Immature natural killer cell (primary cell): ENCODE results near the gene DENND11. TPM values are rescaled to one million over a fixed set of nuclear protein-coding genes. Genes with fewer than 3 reads are reported as not detected.
A peak's percentile ranks its signal among the peaks of the same experiment; 100 is the strongest.

Experiments used
- DNase-seq, 3 donors: peaks; one replicate each; pipeline ENCODE4 v3.0.0; 2022; ENCODE audit warnings: mixed read lengths in 1 of 3
- H3K27ac Mint-ChIP-seq, 6 donors: one replicate each; pipeline ENCODE4 v1.8.0; 2020; ENCODE audit warnings: mixed read lengths in 6 of 6, mild to moderate bottlenecking in 5 of 6, inconsistent platforms in 4 of 6, moderate library complexity in 3 of 6
- H3K27me3 Mint-ChIP-seq, 3 donors: one replicate each; pipeline ENCODE4 v1.8.0; 2020 to 2021; ENCODE audit warnings: low read depth in 3 of 3, mild to moderate bottlenecking in 3 of 3, mixed read lengths in 3 of 3, moderate library complexity in 3 of 3, inconsistent platforms in 1 of 3
- H3K36me3 Mint-ChIP-seq, 3 donors: one replicate each; pipeline ENCODE4 v1.8.0; 2020; ENCODE audit warnings: mixed read lengths in 3 of 3, inconsistent platforms in 2 of 3, mild to moderate bottlenecking in 2 of 3
- H3K4me1 Mint-ChIP-seq, 2 donors: one replicate each; pipeline ENCODE4 v1.8.0; 2020; ENCODE audit warnings: inconsistent platforms in 2 of 2, mild to moderate bottlenecking in 2 of 2, mixed read lengths in 2 of 2, moderate library complexity in 1 of 2
- H3K4me3 Mint-ChIP-seq, 5 donors: one replicate each; pipeline ENCODE4 v1.8.0; 2020; ENCODE audit warnings: mild to moderate bottlenecking in 5 of 5, mixed read lengths in 5 of 5, inconsistent platforms in 3 of 5, moderate library complexity in 3 of 5
- H3K9me3 Mint-ChIP-seq, 6 donors: one replicate each; pipeline ENCODE4 v1.8.0; 2020; ENCODE audit warnings: mild to moderate bottlenecking in 6 of 6, mixed read lengths in 6 of 6, inconsistent platforms in 4 of 6, moderate library complexity in 3 of 6
- polyA plus RNA-seq, 3 donors: library from polyadenylated mRNA; unstranded; fragments of 300-500 nt; fragmentation: Illumina TruSeq; gene quantifications; one replicate each; pipeline ENCODE4 v1.2.3, GENCODE V29; 2021

The DENND11 gene
- polyA plus RNA-seq, 3 donors from 2014 or later = 2.2 to 13.0 (median 9.6) TPM

- no peaks in the 10 kb centered on the region for H3K9me3 Mint-ChIP-seq
These were observed 14.1 kb upstream of the DENND11 start for GRCh38 chr7:141715794-141716689.

GRCh38 chr7:141715018-141715417 is 13.1 kb upstream of the DENND11 start:
- H3K36me3 Mint-ChIP-seq = peaks cover 4 to 16% (median 5%) of the 10 kb centered on the region in 3 donors
- H3K27me3 Mint-ChIP-seq = no peaks in the 10 kb centered on the region
- no peak overlapping the region for H3K27ac Mint-ChIP-seq
- no peak overlapping the region for H3K4me3 Mint-ChIP-seq
- H3K4me1 Mint-ChIP-seq = peaks cover 20 to 25% of the 10 kb centered on the region in 2 donors
- DNase-seq = no peak
- H3K9me3 Mint-ChIP-seq = no peaks in the 10 kb centered on the region

More at GRCh38 chr7:141715794-141716689, 14.1 kb upstream of the DENND11 start:
- no peak overlapping the region for H3K27ac Mint-ChIP-seq
- H3K4me1 Mint-ChIP-seq = peaks cover 15 to 18% of the 10 kb centered on the region in 2 donors
- no peak for DNase-seq
- H3K4me3 Mint-ChIP-seq = no peak overlapping the region
- H3K36me3 Mint-ChIP-seq = peaks cover 4 to 16% (median 5%) of the 10 kb centered on the region in 3 donors
- no peaks in the 10 kb centered on the region for H3K27me3 Mint-ChIP-seq

GRCh38 chr7:141714571-141714970 is 12.6 kb upstream of the DENND11 start:
- H3K9me3 Mint-ChIP-seq = no peaks in the 10 kb centered on the region
- H3K27ac Mint-ChIP-seq = no peak overlapping the region
- H3K4me1 Mint-ChIP-seq = peaks cover 20 to 25% of the 10 kb centered on the region in 2 donors
- H3K4me3 Mint-ChIP-seq = no peak overlapping the region
- DNase-seq = no peak
- H3K36me3 Mint-ChIP-seq = peaks cover 4 to 16% (median 5%) of the 10 kb centered on the region in 3 donors
- H3K27me3 Mint-ChIP-seq = peaks cover 0 to 2% (median 0%) of the 10 kb centered on the region in 3 donors

GRCh38 chr7:141713890-141714289 is 11.9 kb upstream of the DENND11 start:
- Mint-ChIP-seq H3K36me3 (peaks cover 4 to 16% (median 5%) of the 10 kb centered on the region in 3 donors), H3K9me3 (no peaks in the 10 kb centered on the region), H3K27me3 (peaks cover 0 to 2% (median 0%) of the 10 kb centered on the region in 3 donors), H3K4me1 (peaks cover 20 to 25% of the 10 kb centered on the region in 2 donors), H3K27ac (no peak overlapping the region), H3K4me3 (no peak overlapping the region)
- no peak for DNase-seq

GRCh38 chr7:141712603-141713255 is 10.8 kb upstream of the DENND11 start:
- peak overlapping the region in 1 of 6 donors; percentile 9 for H3K27ac Mint-ChIP-seq
- H3K36me3 Mint-ChIP-seq = peaks cover 4 to 11% (median 4%) of the 10 kb centered on the region in 3 donors
- no peak for DNase-seq
- peaks cover 20 to 25% of the 10 kb centered on the region in 2 donors for H3K4me1 Mint-ChIP-seq
- H3K27me3 Mint-ChIP-seq = peaks cover 0 to 2% (median 0%) of the 10 kb centered on the region in 3 donors
- no peaks in the 10 kb centered on the region for H3K9me3 Mint-ChIP-seq
- no peak overlapping the region for H3K4me3 Mint-ChIP-seq

GRCh38 chr7:141710301-141710700 is 8.3 kb upstream of the DENND11 start:
- DNase-seq = no peak
- Mint-ChIP-seq H3K27ac (peak overlapping the region in 1 of 6 donors; percentile 23), H3K36me3 (peaks cover 0 to 12% (median 9%) of the 10 kb centered on the region in 3 donors), H3K4me3 (no peak overlapping the region), H3K4me1 (peaks cover 20 to 25% of the 10 kb centered on the region in 2 donors), H3K9me3 (no peaks in the 10 kb centered on the region), H3K27me3 (peaks cover 0 to 4% (median 2%) of the 10 kb centered on the region in 3 donors)

GRCh38 chr7:141709749-141710148 is 7.8 kb upstream of the DENND11 start:
- Mint-ChIP-seq H3K4me1 (peaks cover 20 to 25% of the 10 kb centered on the region in 2 donors), H3K27ac (peak overlapping the region in 1 of 6 donors; percentile 23), H3K27me3 (peaks cover 0 to 4% (median 2%) of the 10 kb centered on the region in 3 donors), H3K36me3 (peaks cover 0 to 12% (median 9%) of the 10 kb centered on the region in 3 donors), H3K4me3 (no peak overlapping the region), H3K9me3 (no peaks in the 10 kb centered on the region)
- no peak for DNase-seq

GRCh38 chr7:141709318-141709717 is 7.4 kb upstream of the DENND11 start:
- DNase-seq = no peak
- peaks cover 0 to 4% (median 2%) of the 10 kb centered on the region in 3 donors for H3K27me3 Mint-ChIP-seq
- H3K9me3 Mint-ChIP-seq = no peaks in the 10 kb centered on the region
- no peak overlapping the region for H3K27ac Mint-ChIP-seq
- peaks cover 20 to 25% of the 10 kb centered on the region in 2 donors for H3K4me1 Mint-ChIP-seq
- H3K36me3 Mint-ChIP-seq = peaks cover 0 to 12% (median 9%) of the 10 kb centered on the region in 3 donors
- H3K4me3 Mint-ChIP-seq = no peak overlapping the region

GRCh38 chr7:141708351-141708750 is 6.4 kb upstream of the DENND11 start, which contains the start of gene WEE2:
Gene WEE2 (plus strand): TSS chr7:141708353. CDS start chr7:141708759, 406 bp downstream.
- H3K36me3 Mint-ChIP-seq = peaks cover 0 to 12% (median 9%) of the 10 kb centered on the region in 3 donors
- H3K4me1 Mint-ChIP-seq = peaks cover 20 to 25% of the 10 kb centered on the region in 2 donors
- DNase-seq = no peak
- H3K27me3 Mint-ChIP-seq = peaks cover 0 to 8% (median 2%) of the 10 kb centered on the region in 3 donors
- peak within 1 kb of the TSS in 1 of 6 donors; percentile 33 for H3K27ac Mint-ChIP-seq
- no peak within 1 kb of the TSS for H3K4me3 Mint-ChIP-seq
- no peaks in the 10 kb centered on the region for H3K9me3 Mint-ChIP-seq

- Mint-ChIP-seq H3K27ac (no peak overlapping the region), H3K4me3 (no peak overlapping the region), H3K4me1 (peaks cover 14 to 19% of the 10 kb centered on the region in 2 donors), H3K36me3 (peaks cover 0 to 6% (median 5%) of the 10 kb centered on the region in 3 donors), H3K9me3 (no peaks in the 10 kb centered on the region), H3K27me3 (peaks cover 4 to 14% (median 8%) of the 10 kb centered on the region in 3 donors)
- DNase-seq = no peak
These were observed 4.5 kb upstream of the DENND11 start for GRCh38 chr7:141706239-141707064.

GRCh38 chr7:141704741-141705140 is 2.8 kb upstream of the DENND11 start:
- Mint-ChIP-seq H3K27me3 (peaks cover 10 to 22% (median 11%) of the 10 kb centered on the region in 3 donors), H3K4me1 (peaks cover 18 to 24% of the 10 kb centered on the region in 2 donors), H3K36me3 (peaks cover 0 to 6% (median 5%) of the 10 kb centered on the region in 3 donors), H3K27ac (peak overlapping the region in 2 of 6 donors; percentile 3 to 7), H3K4me3 (no peak overlapping the region), H3K9me3 (no peaks in the 10 kb centered on the region)
- no peak for DNase-seq

GRCh38 chr7:141704112-141704511 is 2.1 kb upstream of the DENND11 start:
- DNase-seq = no peak
- H3K27ac Mint-ChIP-seq = peak overlapping the region in 2 of 6 donors; percentile 16 to 90

GRCh38 chr7:141702892-141703291 is 926 bp upstream of the DENND11 start:
- H3K27ac Mint-ChIP-seq = peak overlapping the region in 4 of 6 donors; percentile 56 to 94 (median 90)

More at GRCh38 chr7:141704112-141704511, 2.1 kb upstream of the DENND11 start:
- Mint-ChIP-seq H3K9me3 (no peaks in the 10 kb centered on the region), H3K4me3 (no peak overlapping the region), H3K36me3 (peaks cover 0 to 6% (median 5%) of the 10 kb centered on the region in 3 donors), H3K4me1 (peaks cover 23 to 31% of the 10 kb centered on the region in 2 donors), H3K27me3 (peaks cover 10 to 21% (median 11%) of the 10 kb centered on the region in 3 donors)

More at GRCh38 chr7:141702892-141703291, 926 bp upstream of the DENND11 start:
- Mint-ChIP-seq H3K27me3 (peaks cover 10 to 21% (median 11%) of the 10 kb centered on the region in 3 donors), H3K4me1 (peaks cover 35 to 43% of the 10 kb centered on the region in 2 donors), H3K36me3 (peaks cover 0 to 6% (median 5%) of the 10 kb centered on the region in 3 donors), H3K4me3 (peak overlapping the region; percentile 22 to 82 (median 81)), H3K9me3 (no peaks in the 10 kb centered on the region)
- no peak for DNase-seq
